Keratinocyte (primary cell): Measurements from ENCODE around the gene AQP11. TPM values are rescaled to one million over a fixed set of nuclear protein-coding genes. Genes with fewer than 3 reads are reported as not detected.

ENCODE experiments used
- DNase-seq: peaks from one replicate; pipeline ENCODE4 v3.0.0-alpha.2; 2011; ENCODE audit warnings: low read depth, missing footprints, low spot score
- FAIRE-seq: peaks from 2 replicates; lab custom pipeline; 2011; peaks lifted over from hg19 to GRCh38; lab: Jason Lieb, UNC
- H2AFZ ChIP-seq: 2 replicates; pipeline ENCODE4 v1.6.0; 2012; ENCODE audit warnings: low read length, control low read depth, inconsistent platforms; ENCODE audit not compliant: control insufficient read depth
- H3K27ac ChIP-seq: 2 replicates; pipeline ENCODE4 v1.5.1; 2011; ENCODE audit warnings: low read length; ENCODE audit not compliant: control insufficient read depth, insufficient read depth
- H3K27me3 ChIP-seq: 3 replicates; pipeline ENCODE4 v1.6.0; 2011; ENCODE audit warnings: low read length; ENCODE audit not compliant: control insufficient read depth, insufficient read depth; ENCODE audit errors: extremely low read depth
- H3K36me3 ChIP-seq, 2 experiments: 2 replicates in 1 of 2; 3 replicates in 1 of 2; pipeline ENCODE4 v1.5.1; 2011; ENCODE audit warnings: low read length in 2 of 2, mild to moderate bottlenecking in 1 of 2; ENCODE audit not compliant: control insufficient read depth in 2 of 2, insufficient read depth in 2 of 2; ENCODE audit errors: extremely low read depth in 1 of 2
- H3K4me1 ChIP-seq: 3 replicates; pipeline ENCODE4 v1.5.1; 2011; ENCODE audit warnings: low read length; ENCODE audit not compliant: control insufficient read depth, insufficient read depth; ENCODE audit errors: extremely low read depth
- H3K4me2 ChIP-seq: 3 replicates; pipeline ENCODE4 v1.6.0; 2011; ENCODE audit warnings: low read depth, low read length; ENCODE audit not compliant: control insufficient read depth, insufficient read depth; ENCODE audit errors: extremely low read depth
- H3K4me3 ChIP-seq, 3 experiments: fragments of 200-600 bp in 1 of 3; sonication (generic) in 1 of 3; 2 replicates in 2 of 3; 3 replicates in 1 of 3; pipeline ENCODE4 v1.5.1; 2011 to 2016; ENCODE audit warnings: low read length in 3 of 3, mild to moderate bottlenecking in 3 of 3, control low read depth in 2 of 3, inconsistent platforms in 1 of 3, low read depth in 1 of 3, mixed read lengths in 1 of 3, mixed run types in 1 of 3, moderate library complexity in 1 of 3; ENCODE audit not compliant: control insufficient read depth in 2 of 3, insufficient read depth in 2 of 3; ENCODE audit errors: extremely low read depth in 1 of 3
- H3K79me2 ChIP-seq: 2 replicates; pipeline ENCODE4 v1.6.0; 2012; ENCODE audit warnings: low read length; ENCODE audit not compliant: control insufficient read depth, insufficient read depth
- H3K9ac ChIP-seq: 3 replicates; pipeline ENCODE4 v1.6.0; 2011; ENCODE audit warnings: low read length; ENCODE audit not compliant: control insufficient read depth, insufficient read depth; ENCODE audit errors: extremely low read depth
- H3K9me1 ChIP-seq: 3 replicates; pipeline ENCODE4 v1.6.0; 2011; ENCODE audit warnings: low read length; ENCODE audit not compliant: control insufficient read depth, insufficient read depth; ENCODE audit errors: extremely low read depth
- H3K9me3 ChIP-seq: 2 replicates; pipeline ENCODE4 v1.5.1; 2012; ENCODE audit warnings: low read depth, low read length; ENCODE audit not compliant: control insufficient read depth
- H4K20me1 ChIP-seq: 3 replicates; pipeline ENCODE4 v1.6.0; 2011; ENCODE audit warnings: low read length; ENCODE audit not compliant: control insufficient read depth, insufficient read depth; ENCODE audit errors: extremely low read depth
- CTCF ChIP-seq, 3 experiments: IDR thresholded peaks in 1 of 3; conservative IDR thresholded peaks in 1 of 3; optimal IDR thresholded peaks in 1 of 3; 2 replicates in 2 of 3; 3 replicates in 1 of 3; pipeline versions ENCODE3 to v1.5.1; 2011; ENCODE audit warnings: low read length in 3 of 3, mild to moderate bottlenecking in 3 of 3, moderate library complexity in 2 of 3, control low read depth in 1 of 3, inconsistent platforms in 1 of 3; ENCODE audit not compliant: insufficient read depth in 2 of 3; ENCODE audit errors: extremely low read depth in 1 of 3
- EZH2 ChIP-seq: IDR thresholded peaks from one replicate; pipeline ENCODE4 v1.6.1; 2012; ENCODE audit warnings: inconsistent platforms, mild to moderate bottlenecking, low read length, moderate library complexity
- dilution Hi-C: fragments of 300-500 bp; cut with MboI; formaldehyde crosslinking; loops from one replicate; pipeline ENCODE4 v1.7.0; 2020; ENCODE audit warnings: low sequenced_read_pairs; ENCODE audit not compliant: extremely low pct_ligation_motif_present
- polyA plus RNA-seq, 5 experiments: library from polyadenylated mRNA; depleted of rRNA in 3 of 5; stranded (reverse) in 3 of 5; stranded (forward) in 1 of 5; unstranded in 1 of 5; fragments of >200 nt; gene quantifications; 1 replicate in 1 of 5; 2 replicates in 3 of 5; 3 replicates in 1 of 5; pipeline versions ENCODE4 v1.2.1 to v1.2.3, GENCODE V29; 2011 to 2012; ENCODE audit warnings: missing spikeins in 2 of 5, low read depth in 1 of 5, low replicate concordance in 1 of 5
- small RNA-seq, 3 experiments: library from RNA; depleted of rRNA; stranded (forward); fragments of <200 nt; gene quantifications; one replicate each; pipeline ENCODE3, GENCODE V24; 2012; ENCODE audit warnings: low read depth in 3 of 3, low replicate concordance in 1 of 3; ENCODE audit not compliant: insufficient read length in 3 of 3

Gene AQP11
- polyA plus RNA-seq, 1 donor (not counting 4 experiments of a cell fraction or from before 2014, with no cell fraction given) = 0.16 TPM

- DNase-seq = no peak
- Histone ChIP-seq H3K27ac (no peak overlapping the region), H2AFZ (no peak overlapping the region), H4K20me1 (no peaks in the 10 kb centered on the region), H3K9ac (no peak overlapping the region), H3K4me2 (no peak overlapping the region), H3K27me3 (no peaks in the 10 kb centered on the region), H3K4me1 (peaks cover 10% of the 10 kb centered on the region), H3K4me3 (no peak overlapping the region), H3K9me1 (no peaks in the 10 kb centered on the region), H3K9me3 (no peaks in the 10 kb centered on the region), H3K36me3 (no peaks in the 10 kb centered on the region), H3K79me2 (no peaks in the 10 kb centered on the region)
- dilution Hi-C loops = no loop called here
- FAIRE-seq = no peak
- TF ChIP-seq EZH2 (no peak), CTCF (optimal IDR thresholded peaks at IDR 0.05 in 1 of 3, IDR thresholded peaks at IDR 0.05 in 1 of 3, conservative IDR thresholded peaks at IDR 0.05 in 1 of 3; ENCODE audit: extremely low read depth in 1 of 3, insufficient read depth in 2 of 3, low read length in 3 of 3) (no peak)
Measured at GRCh38 chr11:77658213-77659013, 68.7 kb downstream of the AQP11 start.

Small RNA genes within 50 kb of the gene (small RNA-seq; reads per million reads assigned to genes)
- 0 reads per million in 3 experiments for gene RNU7-59P

Other genes starting within 250 kb of the AQP11 start
- gene PAK1, start 115.9 kb upstream of the AQP11 start, polyA plus RNA-seq = 77.3 to 85.8 TPM (median 78.2 TPM) in 3 replicates
- gene CLNS1A, start 47.8 kb downstream of the AQP11 start, polyA plus RNA-seq = 124 to 208 TPM (median 138 TPM) in 3 replicates
- gene RSF1, start 230.8 kb downstream of the AQP11 start, polyA plus RNA-seq = 8.8 to 20.9 TPM (median 17.5 TPM) in 3 replicates
- gene AAMDC, start 231.2 kb downstream of the AQP11 start, polyA plus RNA-seq = 15.8 to 22.4 TPM (median 22.0 TPM) in 3 replicates